Raji (cell line): ENCODE data around the gene WDR62.

Experiments
- POLR2A ChIP-seq: IDR thresholded peaks from 2 replicates; pipeline ENCODE4 v1.6.1; 2011; ENCODE audit warnings: low read depth, low read length, control low read depth; ENCODE audit not compliant: insufficient read depth

WDR62 gene

DNA sequence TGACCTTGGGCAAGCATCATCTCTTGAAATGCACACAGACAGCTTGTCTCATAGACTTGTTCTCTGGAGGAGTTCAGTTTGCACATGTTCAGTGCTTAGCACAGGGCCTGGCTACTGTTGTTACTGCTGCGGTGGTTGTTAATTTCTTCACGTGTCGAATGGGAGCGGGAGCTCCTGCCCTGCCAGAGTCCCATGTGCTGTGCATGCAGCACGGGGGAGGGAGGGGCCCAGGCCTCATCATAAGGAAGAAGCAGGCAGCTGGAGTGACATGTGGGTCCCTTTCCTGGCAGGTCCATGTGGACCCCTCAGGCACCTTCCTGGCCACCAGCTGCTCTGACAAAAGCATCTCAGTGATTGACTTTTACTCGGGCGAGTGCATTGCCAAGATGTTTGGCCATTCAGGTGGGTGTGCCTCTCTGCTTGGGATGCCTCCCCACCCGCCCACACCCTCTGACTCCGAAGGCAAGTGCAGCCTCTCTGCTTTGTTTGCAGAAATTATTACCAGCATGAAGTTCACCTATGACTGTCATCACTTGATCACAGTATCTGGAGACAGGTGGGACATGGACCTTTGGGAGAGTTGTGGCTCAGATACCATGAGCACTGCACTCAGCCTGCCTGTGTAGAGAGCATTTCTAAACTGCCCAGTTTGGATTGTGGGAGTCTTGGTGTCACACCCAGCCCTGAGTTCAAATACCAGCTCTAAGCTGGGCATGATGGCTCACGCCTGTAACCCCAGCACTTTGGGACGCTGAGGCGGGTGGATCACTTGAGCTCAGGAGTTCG lies 36.4 kb downstream of the WDR62 start:
- TF ChIP-seq POLR2A = no peak

DNA sequence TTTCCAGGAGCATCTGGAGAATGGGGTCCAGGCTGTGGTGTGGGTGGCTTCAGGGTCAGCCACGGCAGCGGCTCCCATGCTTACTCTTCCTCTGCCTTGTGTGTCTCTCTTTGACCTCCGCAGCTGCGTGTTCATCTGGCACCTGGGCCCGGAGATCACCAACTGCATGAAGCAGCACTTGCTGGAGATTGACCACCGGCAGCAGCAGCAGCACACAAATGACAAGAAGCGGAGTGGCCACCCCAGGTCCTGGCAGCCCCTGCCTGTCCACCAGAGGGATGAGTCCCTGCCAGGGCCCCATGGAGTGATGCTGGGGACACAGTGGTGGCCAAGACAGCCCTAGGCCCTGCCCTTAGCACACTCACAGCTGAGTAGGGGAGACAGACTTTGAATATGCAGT lies 37.9 kb downstream of the WDR62 start:
- TF ChIP-seq POLR2A = no peak

DNA sequence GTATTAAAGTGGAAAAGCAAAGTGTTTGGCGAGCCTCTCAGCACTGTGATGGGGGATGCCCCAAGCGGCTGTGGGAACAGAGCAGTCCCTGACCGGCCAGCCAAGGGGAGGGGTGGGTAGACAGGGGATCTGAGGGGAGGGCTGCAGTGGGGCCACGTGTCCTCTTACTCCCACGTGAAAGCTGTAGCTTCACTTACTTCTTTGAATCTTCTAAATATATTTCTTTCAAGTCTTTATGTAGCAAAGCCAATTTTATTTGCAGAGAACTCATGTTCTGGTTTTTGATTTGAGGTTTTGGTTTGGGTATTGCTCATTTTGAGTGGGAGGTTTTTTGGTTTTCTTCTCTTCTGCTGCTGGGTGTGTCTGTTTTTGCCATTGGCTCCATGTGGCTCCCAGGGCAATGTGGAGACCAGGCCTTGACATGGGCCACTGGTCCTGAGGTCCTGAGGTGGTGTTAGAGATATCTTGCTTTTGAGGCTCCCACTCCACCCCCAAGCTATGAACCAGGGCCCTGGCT lies 38.5 kb downstream of the WDR62 start:
- TF ChIP-seq POLR2A = no peak

DNA sequence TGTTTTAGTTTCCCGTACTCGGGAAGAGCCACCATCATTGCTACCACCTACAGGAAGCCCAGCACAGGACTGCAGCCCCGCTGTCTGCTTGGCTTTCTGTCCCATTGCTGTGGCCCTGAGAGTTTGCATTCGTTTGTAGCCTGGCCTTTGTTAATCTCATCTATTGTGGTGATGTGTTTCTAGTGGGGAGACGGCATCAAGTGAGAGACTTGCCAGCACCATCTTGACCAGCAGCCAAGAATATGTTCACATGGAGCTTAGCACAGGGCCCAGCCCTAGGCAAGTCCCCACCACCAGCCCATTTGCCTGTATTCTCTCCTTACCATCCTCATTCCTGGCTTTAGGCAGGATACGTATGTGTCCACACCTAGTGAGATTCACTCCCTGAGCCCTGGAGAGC lies 39.0 kb downstream of the WDR62 start:
- TF ChIP-seq POLR2A = no peak

DNA sequence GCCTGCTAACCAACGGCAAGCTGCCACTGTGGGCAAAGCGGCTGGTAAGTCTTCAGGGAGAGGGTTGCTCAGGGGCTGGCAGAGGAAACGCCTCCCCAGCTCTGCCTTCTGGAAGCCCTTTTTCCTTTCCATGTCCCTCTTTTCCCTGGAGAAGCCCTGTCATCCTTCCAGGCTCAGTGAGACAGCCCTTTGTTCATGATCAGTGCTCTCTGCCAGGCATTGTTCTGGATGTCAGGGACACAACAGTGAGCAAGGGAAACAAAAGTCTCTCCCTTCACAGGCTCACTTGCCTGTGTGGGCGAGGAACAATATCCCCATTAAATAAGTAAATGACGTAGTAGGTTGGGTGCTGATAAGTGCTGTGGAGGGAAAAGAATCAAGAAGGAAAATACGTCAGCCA lies 42.3 kb downstream of the WDR62 start:
- no peak for TF ChIP-seq POLR2A

DNA sequence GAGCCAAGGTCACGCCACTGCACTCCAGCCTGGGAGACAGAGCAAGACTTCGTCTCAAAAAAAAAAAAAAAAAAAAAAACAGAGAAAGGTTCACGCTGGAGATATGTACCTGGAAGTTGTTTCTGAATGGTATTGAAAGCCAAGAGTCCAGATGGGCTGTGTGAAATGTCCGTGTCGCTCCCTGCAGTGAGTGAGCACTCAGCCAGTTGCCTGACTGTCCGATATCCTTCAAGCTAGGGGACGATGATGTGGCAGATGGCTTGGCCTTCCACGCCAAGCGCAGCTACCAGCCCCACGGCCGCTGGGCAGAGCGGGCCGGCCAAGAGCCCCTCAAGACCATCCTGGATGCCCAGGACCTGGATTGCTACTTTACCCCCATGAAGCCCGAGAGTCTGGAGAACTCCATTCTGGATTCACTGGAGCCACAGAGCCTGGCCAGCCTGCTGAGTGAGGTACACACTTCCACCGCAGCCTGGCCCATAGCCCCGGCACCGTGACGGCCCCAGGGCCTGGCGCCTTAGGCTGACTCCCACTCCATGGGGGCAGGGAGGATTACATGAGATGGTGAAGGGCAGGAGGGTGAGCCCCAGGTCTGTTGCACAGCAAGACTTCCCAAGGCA lies 44.6 kb downstream of the WDR62 start:
- no peak for TF ChIP-seq POLR2A

DNA sequence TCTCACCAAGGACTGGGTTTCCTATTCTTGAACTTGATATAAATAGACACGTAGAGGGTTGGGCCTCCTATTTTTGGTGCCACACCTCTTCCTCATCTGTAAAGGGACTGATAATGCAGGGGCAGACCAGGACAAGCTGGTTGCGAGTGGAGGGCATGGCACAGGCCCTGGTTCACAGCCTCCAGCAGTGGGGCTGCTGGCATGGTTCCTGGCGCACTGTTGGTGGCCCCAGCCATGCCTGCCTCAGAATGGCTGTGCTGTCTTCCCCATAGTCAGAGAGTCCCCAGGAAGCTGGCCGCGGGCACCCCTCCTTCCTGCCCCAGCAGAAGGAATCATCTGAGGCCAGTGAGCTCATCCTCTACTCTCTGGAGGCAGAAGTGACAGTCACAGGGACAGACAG lies 45.8 kb downstream of the WDR62 start:
- TF ChIP-seq POLR2A = no peak

DNA sequence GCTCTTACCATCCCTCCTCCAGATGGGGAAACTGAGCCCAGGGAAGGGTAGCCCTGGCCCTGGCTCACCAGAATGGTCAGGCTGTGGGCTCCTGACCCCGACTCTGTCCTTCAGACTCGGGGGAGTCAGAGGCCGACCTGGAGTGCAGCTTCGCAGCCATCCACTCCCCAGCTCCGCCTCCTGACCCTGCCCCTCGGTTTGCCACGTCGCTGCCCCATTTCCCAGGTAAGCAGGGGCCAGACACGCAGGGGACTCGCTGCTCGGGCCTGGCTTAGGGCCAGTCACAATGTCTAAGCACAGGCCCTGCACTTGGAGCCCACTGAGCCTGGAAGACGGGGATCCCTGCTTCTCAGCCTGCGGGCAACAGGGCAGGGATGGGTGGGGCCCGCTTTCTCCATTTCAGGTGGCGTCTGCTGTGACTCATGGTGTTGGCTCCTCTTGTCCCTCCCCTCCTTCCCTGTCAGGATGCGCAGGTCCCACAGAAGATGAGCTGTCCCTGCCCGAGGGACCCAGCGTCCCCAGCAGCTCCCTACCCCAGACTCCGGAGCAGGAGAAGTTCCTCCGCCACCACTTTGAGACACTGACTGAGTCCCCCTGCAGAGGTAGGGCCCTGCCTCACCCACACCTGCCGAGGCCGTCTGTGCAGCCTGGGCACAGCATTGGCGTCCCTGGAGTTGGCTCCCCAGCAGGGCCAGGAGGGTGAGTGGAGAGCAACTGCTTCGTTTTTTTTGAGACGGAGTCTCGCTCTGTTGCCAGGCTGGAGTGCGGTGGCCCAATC lies 47.0 kb downstream of the WDR62 start:
- no peak for TF ChIP-seq POLR2A

DNA sequence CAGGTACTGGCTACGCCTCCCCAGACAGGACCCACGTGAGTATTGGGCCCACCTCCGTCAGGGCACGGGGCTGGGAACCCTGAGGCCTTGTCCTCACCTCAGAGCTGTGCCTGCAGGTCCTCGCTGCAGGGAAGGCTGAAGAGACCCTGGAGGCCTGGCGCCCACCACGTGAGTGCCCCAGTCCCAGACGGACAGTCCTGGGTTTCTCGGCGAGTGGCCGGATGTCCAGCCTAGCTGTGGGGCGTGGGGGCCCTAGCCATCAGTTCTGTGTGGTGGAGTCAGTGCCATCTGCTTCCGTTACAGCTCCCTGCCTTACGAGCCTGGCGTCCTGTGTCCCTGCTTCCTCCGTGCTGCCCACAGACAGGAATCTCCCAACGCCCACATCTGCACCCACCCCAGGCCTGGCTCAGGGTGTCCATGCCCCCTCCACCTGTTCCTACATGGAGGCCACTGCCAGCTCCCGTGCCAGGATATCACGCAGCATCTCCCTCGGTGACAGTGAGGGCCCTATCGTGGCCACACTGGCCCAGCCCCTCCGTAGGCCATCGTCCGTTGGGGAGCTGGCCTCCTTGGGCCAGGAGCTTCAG lies 48.4 kb downstream of the WDR62 start:
- TF ChIP-seq POLR2A = no peak

DNA sequence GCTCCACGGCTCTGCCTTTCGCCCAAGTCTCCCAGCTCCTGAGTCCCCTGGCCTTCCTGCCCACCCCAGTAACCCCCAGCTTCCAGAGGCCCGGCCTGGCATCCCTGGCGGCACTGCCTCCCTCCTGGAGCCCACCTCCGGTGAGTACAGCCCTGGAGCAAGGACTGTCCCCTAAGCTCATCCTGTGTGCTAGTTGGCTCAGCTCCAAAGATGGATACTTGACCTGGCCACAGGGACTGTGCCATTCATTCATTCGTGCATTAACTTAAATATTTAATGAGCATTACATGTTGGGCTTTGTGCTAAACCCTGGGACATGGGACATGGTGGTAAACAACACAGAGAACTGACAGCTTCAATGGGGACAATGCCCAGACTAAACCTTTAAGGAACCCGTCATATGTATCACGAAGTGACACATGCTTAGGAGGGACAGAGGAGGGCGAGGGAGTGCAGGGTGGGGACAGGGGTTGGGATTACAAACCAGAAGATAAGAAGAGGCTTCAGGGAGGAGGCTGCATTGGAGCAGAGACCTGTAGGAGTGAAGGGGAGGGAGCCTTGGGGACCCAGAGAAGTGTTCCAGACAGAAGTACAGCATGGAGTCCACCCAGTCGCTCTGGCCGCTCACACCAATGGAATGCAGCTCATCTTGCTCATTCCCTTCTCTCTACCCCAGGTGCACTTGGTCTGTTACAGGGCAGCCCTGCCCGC lies 49.3 kb downstream of the WDR62 start:
- no peak for TF ChIP-seq POLR2A

DNA sequence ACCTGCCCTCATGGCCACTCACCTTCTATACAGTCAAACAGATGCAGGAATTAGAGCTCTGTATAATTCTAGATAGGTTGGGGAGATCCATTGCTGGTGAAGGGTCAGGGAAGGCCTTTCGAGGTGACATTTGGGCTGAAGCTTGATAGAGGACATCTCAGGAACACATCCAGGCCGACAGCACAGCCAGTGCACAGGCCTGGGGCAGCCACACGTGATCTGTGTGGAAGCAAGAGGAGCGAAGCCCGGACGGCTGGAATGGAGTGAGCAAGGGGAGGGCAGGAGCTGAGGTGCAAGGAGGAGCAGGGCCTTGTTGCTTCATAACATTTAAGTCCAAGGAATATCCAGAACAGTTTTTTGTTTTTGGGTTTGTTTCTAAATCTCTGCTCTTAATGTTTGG lies 51.7 kb downstream of the WDR62 start:
- no peak for TF ChIP-seq POLR2A

DNA sequence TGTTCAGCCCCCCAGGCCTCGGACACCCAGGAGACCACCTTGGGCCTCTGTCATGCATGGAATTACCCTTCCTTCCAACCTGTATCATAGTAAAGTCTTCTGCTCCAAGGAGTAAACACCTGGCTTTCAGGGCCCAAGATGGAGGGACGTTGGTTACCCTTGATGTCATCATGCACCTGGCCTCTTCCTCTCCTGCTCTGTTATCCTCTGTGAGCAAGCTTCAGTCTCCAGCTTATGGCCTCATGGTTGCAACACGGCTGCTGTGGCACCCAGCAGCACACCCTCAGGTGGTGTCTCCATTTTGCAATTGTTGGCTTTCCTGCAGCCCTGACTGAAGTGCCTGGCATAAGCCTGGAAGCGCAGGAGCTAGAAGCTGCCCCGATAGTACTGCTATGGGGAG lies 52.3 kb downstream of the WDR62 start:
- TF ChIP-seq POLR2A = no peak

DNA sequence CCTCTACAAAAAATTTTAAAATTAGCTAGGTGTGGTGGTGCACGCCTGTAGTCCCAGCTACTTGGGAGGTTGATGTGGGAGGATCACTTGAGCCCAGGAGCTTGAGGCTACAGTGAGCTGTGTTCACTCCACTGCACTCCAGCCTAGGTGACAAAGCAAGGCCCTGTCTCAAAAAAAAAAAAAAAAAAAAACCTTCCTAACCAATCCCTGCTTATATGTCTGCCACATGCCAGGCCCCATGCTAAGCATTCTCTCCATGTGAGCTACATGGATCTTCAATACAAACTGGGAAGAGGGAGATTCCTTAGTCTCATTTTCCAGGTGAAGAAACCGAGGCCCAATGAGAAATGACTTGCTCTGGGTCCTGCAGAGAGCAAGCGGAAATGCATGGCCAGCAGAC lies 54.0 kb downstream of the WDR62 start:
- no peak for TF ChIP-seq POLR2A

DNA sequence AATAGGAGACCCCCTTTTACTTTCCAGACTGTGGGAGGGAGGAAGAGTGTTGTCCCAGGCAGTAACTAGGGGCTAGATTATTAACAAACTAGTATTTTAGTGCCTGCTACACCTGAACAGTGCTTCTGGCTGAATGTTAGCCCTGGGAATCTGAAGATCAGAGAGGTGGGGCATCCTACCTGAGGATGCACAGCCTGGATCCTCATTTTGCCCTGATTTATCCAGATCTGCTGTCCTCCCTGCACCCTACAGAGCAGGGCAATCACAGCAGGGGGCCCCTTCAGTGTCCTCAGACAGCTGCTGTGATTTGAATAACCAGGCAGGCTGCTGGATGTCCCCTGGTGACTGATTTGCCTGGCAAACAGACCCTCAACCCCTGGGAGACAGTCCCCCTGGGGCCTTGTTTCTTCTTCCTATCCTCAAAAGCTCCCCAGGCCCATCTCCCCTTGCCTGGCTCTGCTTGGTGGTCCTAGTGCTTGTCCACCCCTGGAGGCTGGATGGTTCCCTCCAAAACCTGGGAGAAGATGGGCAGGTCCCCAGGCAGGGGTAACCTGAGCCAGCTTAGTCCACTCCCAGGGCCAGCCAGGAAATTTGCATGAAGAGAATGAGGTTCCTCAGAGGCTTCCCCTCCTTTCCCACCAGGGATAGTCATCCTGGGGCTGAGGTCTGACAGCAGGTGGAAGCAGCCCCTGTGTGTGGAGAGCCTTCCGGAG lies 55.9 kb downstream of the WDR62 start, which contains the start of gene OVOL3:
OVOL3 (plus strand) TSS at position 657 of the 713 bp plus-strand sequence. CDS start 60 bp downstream, outside the sequence.
- 0 out of 2 replicates have a peak, but pooled peaks have one; percentile 14 for TF ChIP-seq POLR2A
